Hepatocyte (in vitro differentiated cells): ENCODE results near the gene PRKD3. TPM values are rescaled to one million over a fixed set of nuclear protein-coding genes. Genes with fewer than 3 reads are reported as not detected.

Source experiments
- DNase-seq: peaks from one replicate; pipeline ENCODE4 v3.0.0-alpha.2; 2016; ENCODE audit warnings: low spot score
- H2AFZ ChIP-seq: fragments of 200-600 bp; sonication (generic); 2 replicates; pipeline ENCODE4 v1.6.0; 2016; ENCODE audit warnings: antibody characterized with exemption, mild to moderate bottlenecking
- H3K27ac ChIP-seq: fragments of 200-600 bp; sonication (generic); 2 replicates; pipeline ENCODE4 v1.5.1; 2016; ENCODE audit warnings: mild to moderate bottlenecking
- H3K27me3 ChIP-seq: fragments of 200-600 bp; sonication (generic); 2 replicates; pipeline ENCODE4 v1.6.1; 2016
- H3K36me3 ChIP-seq: fragments of 200-600 bp; sonication (generic); replicated peaks from 2 replicates; pipeline ENCODE4 v1.5.1; 2016; ENCODE audit warnings: low read depth; ENCODE audit not compliant: insufficient read depth
- H3K4me1 ChIP-seq: fragments of 200-600 bp; sonication (generic); 2 replicates; pipeline ENCODE4 v1.5.1; 2016; ENCODE audit warnings: mild to moderate bottlenecking, moderate library complexity; ENCODE audit not compliant: insufficient read depth
- H3K4me2 ChIP-seq: fragments of 200-600 bp; sonication (generic); 2 replicates; pipeline ENCODE4 v1.6.0; 2016
- H3K4me3 ChIP-seq: fragments of 200-600 bp; sonication (generic); 2 replicates; pipeline ENCODE4 v1.5.1; 2016; ENCODE audit warnings: mild to moderate bottlenecking
- H3K79me2 ChIP-seq: fragments of 200-600 bp; sonication (generic); 2 replicates; pipeline ENCODE4 v1.6.0; 2017; ENCODE audit warnings: mild to moderate bottlenecking
- H3K9me2 ChIP-seq: fragments of 200-600 bp; sonication (generic); replicated peaks from 2 replicates; pipeline ENCODE4 v1.6.0; 2017; ENCODE audit warnings: mild to moderate bottlenecking; ENCODE audit not compliant: insufficient read depth
- H3K9me3 ChIP-seq: fragments of 200-600 bp; sonication (generic); 2 replicates; pipeline ENCODE4 v1.5.1; 2016; ENCODE audit warnings: low read depth, mild to moderate bottlenecking
- H4K20me1 ChIP-seq: fragments of 200-600 bp; sonication (generic); 2 replicates; pipeline ENCODE4 v1.6.0; 2016; ENCODE audit warnings: mild to moderate bottlenecking; ENCODE audit not compliant: insufficient read depth, poor library complexity, severe bottlenecking
- CTCF ChIP-seq: fragments of 200-600 bp; sonication (generic); IDR thresholded peaks from 2 replicates; pipeline ENCODE4 v1.5.1; 2016; ENCODE audit warnings: antibody characterized with exemption, mild to moderate bottlenecking; ENCODE audit not compliant: poor library complexity
- EZH2 ChIP-seq: fragments of 200-600 bp; sonication (generic); IDR thresholded peaks from 2 replicates; pipeline ENCODE4 v1.6.1; 2016; ENCODE audit warnings: antibody characterized with exemption, mild to moderate bottlenecking, borderline replicate concordance
- EZH2phosphoT487 ChIP-seq: fragments of 200-600 bp; sonication (generic); IDR thresholded peaks from one replicate; pipeline ENCODE4 v1.6.1; 2018; ENCODE audit warnings: antibody characterized with exemption, mild to moderate bottlenecking, low read depth, moderate library complexity; ENCODE audit not compliant: unreplicated experiment, severe bottlenecking
- WGBS: methylation state at CpG from one replicate; pipeline ENCODE4 v1.1.6; 2016; ENCODE audit warnings: low lambda C conversion rate; ENCODE audit errors: missing lambda C conversion rate; 5-methylcytosine and 5-hydroxymethylcytosine counted together
- polyA plus RNA-seq: library from polyadenylated mRNA; unstranded; fragments of >200 nt; fragmentation: Nextera tagmentation; extraction: Ambion mirVana; gene quantifications from 2 replicates; pipeline ENCODE4 v1.2.1, GENCODE V29; 2016
- total RNA-seq: library from RNA; depleted of rRNA; stranded (reverse); fragments of >200 nt; gene quantifications from 2 replicates; pipeline ENCODE4 v1.2.3, GENCODE V29; 2014

Gene PRKD3
- total and polyA plus RNA-seq, 2 experiments from 2014 or later: 17.3 to 35.9 TPM

DNA sequence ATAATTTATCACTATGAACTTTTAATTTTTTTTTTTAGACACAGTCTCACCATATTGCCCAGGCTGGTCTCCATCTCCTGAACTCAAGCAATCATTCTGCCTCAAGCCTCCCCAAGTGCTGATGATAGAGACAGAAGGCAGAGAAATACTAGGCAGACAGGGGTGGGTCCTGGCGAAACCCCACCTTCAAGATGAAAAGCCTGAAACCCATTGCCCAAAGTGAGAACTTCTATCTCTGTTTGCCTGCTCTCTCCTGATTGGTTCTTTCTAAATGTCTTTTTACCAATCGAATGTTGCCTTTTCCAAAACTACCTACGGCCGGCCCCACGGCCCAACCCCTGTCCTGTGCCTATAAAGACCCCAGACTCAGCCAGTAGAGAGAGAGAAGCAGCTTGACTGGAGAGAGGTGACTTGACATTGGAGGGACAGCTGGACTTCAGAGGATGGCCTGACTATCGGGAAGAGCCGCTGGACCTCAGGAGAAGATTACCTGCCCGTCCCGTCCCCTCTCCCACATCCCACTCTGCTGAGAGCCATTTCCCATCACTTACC lies 21.9 kb downstream of the PRKD3 start:
- Histone ChIP-seq H3K4me1 (peaks cover 13% of the 10 kb centered on the region), H4K20me1 (peaks cover 17% of the 10 kb centered on the region), H3K9me2 (no peaks in the 10 kb centered on the region), H3K36me3 (no peaks in the 10 kb centered on the region), H3K9me3 (no peaks in the 10 kb centered on the region), H3K27ac (no peak overlapping the region), H3K4me3 (no peak overlapping the region), H3K79me2 (peaks cover 89% of the 10 kb centered on the region), H2AFZ (no peak overlapping the region), H3K4me2 (no peak overlapping the region), H3K27me3 (no peaks in the 10 kb centered on the region)
- TF ChIP-seq EZH2 (no peak), CTCF (no peak), EZH2phosphoT487 (no peak)
- no peak for DNase-seq
- WGBS: 98% methylated on average over 9 of the region's 9 CpGs

DNA sequence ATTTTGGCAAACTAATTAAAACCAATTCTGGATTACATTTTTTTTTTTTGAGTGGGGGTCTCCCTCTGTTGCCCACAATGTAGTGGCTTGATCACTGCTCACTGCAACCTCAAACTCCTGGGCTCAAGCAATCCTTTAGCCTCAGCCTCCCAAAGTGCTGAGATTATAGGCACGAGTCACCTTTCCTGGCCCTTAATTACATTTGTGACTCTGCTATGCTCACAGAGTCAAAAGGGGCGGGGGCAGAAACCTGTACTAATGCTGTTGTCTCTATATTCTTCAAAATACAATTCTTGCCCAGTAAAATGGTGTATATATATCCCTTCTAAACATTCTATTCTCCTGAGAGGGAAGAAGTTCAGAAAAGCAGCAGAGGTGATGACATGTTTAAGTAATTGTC lies 23.2 kb downstream of the PRKD3 start:
- no peaks in the 10 kb centered on the region for H3K9me2 ChIP-seq
- peaks cover 87% of the 10 kb centered on the region for H3K79me2 ChIP-seq
- H3K9me3 ChIP-seq: no peaks in the 10 kb centered on the region
- H3K4me1 ChIP-seq: peaks cover 13% of the 10 kb centered on the region
- H3K36me3 ChIP-seq: no peaks in the 10 kb centered on the region
- no peak overlapping the region for H2AFZ ChIP-seq
- no peaks in the 10 kb centered on the region for H3K27me3 ChIP-seq
- H3K27ac ChIP-seq: no peak overlapping the region
- H4K20me1 ChIP-seq: peaks cover 18% of the 10 kb centered on the region
- 82% methylated on average over 2 of the region's 2 CpGs for WGBS
- no peak overlapping the region for H3K4me2 ChIP-seq
- H3K4me3 ChIP-seq: no peak overlapping the region
- TF ChIP-seq EZH2phosphoT487: no peak
- no peak for TF ChIP-seq EZH2
- no peak for TF ChIP-seq CTCF
- DNase-seq: no peak

GRCh38 chr2:37300578-37300977 lies 24.1 kb downstream of the PRKD3 start:
- Histone ChIP-seq H4K20me1 (peaks cover 23% of the 10 kb centered on the region), H3K79me2 (peaks cover 89% of the 10 kb centered on the region)

More at GRCh38 chr2:37300578-37300977, 24.1 kb downstream of the PRKD3 start:
- no peak overlapping the region for H3K4me2 ChIP-seq
- 85% methylated on average over 4 of the region's 4 CpGs for WGBS
- H2AFZ ChIP-seq: no peak overlapping the region
- no peaks in the 10 kb centered on the region for H3K9me3 ChIP-seq
- no peaks in the 10 kb centered on the region for H3K9me2 ChIP-seq
- H3K4me3 ChIP-seq: no peak overlapping the region
- no peak for DNase-seq
- no peak for TF ChIP-seq EZH2phosphoT487
- no peak for TF ChIP-seq CTCF
- H3K27me3 ChIP-seq: no peaks in the 10 kb centered on the region
- H3K27ac ChIP-seq: no peak overlapping the region
- peaks cover 4% of the 10 kb centered on the region for H3K4me1 ChIP-seq
- H3K36me3 ChIP-seq: no peaks in the 10 kb centered on the region
